IPS-NIHi7 (cell line): ENCODE data around the gene LCN6.

ENCODE experiments used
- DNase-seq: peaks from one replicate; pipeline ENCODE4 v3.0.0; 2012; ENCODE audit warnings: mixed read lengths; ENCODE audit errors: extremely low spot score

LCN6 gene

DNA sequence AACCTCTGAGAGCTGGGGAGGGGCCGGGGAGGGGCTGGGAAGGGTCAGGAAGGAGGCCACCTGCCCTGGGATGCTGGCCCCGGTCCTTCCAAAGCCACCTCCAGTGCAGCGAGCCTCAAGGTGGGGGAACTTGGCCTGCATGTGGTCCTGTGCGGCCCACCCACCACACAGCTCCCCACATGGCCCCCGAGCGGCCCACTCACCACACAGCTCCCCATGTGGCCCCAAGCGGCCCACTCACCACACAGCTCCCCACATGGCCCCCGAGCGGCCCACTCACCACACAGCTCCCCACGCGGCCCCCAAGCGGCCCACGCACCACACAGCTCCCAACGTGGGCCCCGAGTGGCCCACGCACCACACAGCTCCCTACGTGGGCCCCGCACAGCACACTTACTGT is 3.6 kb downstream of the LCN6 start:
- no peak for DNase-seq

DNA sequence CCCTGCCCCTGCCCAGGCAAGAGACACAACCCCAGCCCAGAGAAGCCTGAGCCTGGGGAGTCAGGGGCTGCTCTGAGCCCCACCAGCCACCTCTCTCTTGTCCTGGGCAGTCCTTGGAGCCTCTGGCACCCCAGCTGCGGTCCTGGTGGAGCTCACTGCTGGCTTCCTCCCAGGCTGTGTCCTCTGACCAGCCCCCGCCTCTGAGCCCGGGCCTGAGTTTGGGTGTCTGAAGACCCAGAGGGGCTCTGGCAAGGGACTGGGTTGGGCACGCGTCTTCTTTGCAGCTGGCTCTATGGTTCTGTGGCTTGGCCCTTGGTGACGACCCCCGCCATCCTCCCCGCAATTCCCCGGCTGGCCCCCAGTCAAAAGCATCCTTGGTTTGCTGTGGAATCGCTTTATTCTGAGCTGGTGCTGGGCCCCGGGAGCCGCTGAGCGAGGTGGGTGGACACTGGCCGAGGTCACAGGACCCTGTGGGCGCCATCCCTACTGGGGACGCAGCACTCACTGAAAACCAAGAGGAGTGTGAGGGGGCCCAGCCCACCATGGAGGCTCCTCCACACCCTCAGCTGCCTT is 4.6 kb downstream of the LCN6 start:
- DNase-seq, result no peak

DNA sequence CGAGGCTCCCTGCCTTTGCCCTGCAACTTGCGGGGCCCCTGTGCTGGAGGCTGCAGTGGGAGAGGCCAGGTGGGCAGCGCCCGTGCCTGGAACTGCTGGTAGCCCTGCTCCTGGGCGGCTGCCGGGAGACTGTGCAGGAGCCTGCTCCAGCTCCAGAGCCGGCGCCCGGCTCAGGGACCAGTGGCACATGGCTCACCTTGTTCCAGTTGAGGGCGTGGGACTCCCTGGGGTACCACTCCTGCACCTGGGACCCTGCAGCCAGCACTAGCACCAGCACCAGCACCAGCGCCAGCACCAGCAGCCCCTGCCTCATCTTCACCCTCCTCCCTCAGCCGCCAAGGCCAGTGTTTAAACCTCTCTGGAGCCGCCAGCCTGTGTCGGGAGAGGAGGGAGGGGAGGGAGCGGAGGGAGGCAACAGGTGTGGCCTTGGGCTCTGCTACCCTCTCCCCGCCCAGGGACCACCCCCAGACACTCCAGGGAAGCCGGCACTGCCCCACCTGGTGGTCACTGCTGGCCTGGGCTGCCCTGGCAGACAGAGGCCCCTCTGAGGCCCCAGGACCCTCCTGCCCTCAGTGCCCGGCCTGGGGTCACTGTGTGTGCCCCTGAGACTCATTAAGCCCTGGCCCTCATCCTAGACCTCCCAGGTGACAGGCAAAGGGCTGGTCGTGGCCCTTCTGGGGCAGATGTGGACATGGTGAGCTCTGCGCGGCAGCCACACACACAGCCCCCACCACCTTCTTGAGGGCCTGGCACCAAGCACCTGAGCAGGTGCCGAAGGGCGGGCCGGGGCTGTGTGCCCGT is 5.5 kb downstream of the LCN6 start, which contains the start of gene LCN10:
LCN10 (minus strand) TSS at position 350 of the 801 bp plus-strand sequence; CDS start at position 313, 37 bp downstream.
- DNase-seq, result peak; percentile 77

DNA sequence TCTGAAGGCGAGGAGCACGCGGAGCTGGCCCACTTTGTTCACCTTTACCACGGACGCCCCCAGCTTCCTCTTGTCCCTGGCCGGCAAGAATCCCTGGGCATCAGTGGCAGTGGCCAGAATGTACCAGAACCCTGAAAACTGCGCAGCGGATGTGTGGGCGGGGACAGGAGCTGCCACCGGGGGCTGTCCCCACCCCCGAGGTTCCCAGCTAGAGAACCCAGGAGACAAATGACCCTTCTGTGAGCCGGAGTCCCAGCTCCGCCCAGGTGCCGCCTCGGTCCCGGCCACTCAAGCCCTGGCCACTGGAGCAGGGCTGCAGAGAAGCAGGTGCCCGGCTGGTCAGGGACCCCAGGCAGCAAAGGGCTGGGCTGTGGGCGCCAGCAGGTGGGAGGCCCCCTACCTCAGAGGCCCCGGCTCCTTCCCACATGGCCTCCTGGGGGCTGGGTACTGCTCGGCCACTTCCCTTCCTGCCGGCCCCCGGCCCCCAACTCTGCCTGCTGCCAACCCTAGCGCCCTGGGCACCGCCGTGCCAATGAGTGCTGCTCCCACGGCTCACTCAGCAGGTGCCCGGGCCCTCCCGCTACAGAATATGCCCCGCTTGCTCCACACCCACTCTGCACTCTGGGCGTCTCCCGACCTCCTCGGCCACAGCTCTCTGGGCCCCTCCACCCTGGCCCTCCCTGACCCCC is 6.3 kb downstream of the LCN6 start:
- DNase-seq, result no peak

DNA sequence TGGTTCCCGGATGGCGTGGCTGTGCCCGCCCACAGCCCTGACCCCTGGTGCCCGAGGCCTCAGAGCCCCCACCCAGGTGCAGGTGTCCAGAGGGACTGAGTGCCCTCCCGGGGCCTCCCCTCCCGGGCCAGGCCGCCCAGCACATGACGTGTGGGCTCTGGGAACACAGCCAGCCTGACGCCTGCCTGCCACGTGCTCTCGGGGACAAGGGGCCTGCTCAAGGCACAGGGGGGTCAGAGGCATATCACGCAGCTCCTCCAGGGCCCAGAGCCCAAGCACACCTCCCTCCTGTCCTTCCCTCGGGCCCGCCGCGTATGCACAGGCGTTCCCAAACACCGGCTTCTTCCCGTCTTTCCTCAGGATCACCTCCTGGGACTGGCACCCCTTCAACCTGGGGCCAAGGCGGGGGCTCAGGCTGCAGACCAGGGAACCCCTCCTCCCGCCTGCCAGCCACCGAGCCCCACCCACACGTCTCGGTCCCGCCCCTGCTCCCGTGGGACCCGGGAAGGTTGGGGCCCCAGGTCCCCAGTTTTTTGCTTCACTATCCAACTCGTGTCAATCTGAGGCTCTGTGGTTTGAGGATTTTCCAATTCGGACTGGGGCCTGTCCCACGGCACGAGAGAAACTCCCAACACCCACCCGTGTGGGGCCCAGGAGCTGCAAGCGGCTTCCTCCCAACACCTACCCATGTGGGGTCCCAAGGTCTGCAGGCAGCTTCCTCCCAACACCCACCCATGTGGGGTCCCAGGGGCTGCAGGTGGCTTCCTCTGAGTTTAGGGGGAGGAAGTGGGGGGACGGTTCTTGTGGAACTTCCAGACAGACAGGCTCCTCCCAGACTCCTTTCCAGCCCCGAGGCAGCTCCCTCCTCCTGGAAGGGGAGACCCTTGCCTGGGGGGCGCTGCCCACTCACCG is 7.1 kb downstream of the LCN6 start:
- no peak for DNase-seq

DNA sequence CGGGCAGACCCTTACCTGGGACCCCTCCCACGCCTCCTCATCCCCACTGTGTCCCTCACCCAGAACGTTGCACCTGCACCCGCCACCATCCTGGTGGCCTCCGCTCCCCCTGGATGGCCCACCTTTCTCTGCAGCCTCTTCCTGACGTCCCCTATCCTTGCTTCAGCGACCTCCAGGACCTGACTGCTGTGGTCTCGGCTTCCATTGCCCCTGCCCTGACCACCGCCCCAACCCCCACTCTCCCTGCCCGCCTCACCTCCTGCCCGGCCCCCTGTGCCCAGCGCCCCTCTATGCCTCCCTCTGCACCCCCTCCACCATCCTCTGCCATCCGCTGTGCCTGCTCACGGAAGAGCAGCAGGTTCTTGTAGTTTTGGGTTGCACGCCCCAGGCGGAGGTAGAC is 7.8 kb downstream of the LCN6 start:
- no peak for DNase-seq

DNA sequence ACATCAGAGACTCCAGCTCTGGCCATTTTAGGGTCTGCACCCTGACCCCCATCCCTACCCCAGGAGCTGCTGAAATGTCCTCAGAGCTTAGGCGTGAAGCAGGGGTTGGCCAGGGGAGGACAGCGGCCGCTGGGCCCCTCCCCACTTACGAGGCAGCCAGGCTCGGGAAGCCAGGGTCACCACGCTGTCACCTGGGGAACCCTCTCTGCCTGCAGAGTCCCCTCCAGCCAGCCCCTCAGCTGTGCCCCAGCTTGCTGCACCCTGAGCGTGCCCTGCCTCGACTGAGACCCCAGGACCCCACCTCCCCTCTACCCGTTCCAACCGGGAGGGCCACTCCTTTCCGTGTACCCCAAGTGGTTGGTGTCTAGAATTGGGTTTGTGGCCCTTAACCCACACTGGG is 8.3 kb downstream of the LCN6 start:
- no peak for DNase-seq

DNA sequence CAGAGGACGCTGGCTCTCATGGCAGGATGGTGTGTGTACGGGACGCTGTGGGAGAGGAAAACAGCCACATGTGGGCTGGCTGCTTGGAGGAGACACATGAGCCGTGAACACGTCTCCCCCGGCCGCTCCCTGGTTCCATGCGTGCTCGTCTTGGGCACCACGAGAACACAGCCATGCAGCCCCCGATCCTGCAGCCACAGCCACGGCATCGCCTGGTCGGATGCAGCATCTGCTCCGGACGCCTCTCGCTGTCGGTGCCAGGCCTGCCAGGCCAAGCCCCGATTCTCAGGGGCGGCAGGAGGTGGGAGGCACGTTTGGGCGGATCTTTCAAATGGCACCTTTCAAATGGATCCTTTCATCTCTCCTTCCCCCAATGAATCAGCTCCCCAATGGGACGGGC is 8.8 kb downstream of the LCN6 start:
- no peak for DNase-seq

DNA sequence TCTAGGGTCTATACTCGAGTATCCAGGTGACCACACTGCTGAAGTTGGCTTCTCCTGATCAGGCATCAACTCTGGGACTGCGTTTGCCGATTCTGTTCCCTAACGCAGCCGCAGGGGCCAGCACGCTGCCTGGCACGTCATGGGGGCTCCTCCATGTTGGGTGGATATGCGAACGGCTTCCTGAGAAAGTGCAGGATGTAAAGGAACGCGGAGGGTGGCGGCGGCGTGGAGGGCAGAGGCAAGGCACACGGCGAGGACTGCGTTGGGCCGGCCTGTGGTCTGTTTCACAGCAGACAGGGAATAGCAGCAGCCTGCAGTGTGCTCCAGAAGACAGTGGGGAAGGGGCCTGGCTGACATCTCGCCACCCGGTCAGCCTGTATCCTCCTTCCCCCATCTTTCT is 9.4 kb downstream of the LCN6 start:
- no peak for DNase-seq

DNA sequence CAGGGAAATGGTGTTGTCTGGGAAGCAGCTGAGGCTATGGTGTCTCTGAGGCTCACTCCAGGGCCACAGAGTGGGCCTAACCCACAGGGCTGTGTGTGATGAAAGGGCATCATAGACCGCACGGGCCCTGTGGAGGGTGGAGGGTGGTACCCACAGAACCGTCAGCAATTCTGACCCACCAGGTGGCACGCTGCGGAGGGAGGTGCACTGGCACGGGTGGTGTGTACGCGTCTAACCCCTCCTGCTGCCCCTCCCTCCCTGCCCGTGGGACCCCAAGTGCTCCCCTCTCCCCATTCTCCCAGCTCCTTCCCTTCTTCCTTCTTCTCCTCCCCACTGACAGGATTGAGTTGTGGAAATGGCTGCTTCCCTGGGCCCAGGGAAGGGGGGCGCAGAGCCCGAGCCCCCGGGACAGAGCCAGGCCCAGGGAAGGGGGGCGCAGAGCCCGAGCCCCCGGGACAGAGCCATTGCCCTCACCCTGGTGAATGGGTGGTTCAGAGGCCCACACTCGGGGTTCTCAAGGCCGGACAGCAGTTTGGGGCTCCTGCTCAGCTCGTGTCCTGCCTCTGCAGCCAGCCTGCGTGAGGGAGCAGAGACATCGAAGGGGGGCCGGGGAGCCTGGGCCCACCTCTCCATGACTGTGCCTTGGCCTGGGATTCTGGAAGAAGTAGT is 12.4 kb downstream of the LCN6 start:
- DNase-seq, result no peak

DNA sequence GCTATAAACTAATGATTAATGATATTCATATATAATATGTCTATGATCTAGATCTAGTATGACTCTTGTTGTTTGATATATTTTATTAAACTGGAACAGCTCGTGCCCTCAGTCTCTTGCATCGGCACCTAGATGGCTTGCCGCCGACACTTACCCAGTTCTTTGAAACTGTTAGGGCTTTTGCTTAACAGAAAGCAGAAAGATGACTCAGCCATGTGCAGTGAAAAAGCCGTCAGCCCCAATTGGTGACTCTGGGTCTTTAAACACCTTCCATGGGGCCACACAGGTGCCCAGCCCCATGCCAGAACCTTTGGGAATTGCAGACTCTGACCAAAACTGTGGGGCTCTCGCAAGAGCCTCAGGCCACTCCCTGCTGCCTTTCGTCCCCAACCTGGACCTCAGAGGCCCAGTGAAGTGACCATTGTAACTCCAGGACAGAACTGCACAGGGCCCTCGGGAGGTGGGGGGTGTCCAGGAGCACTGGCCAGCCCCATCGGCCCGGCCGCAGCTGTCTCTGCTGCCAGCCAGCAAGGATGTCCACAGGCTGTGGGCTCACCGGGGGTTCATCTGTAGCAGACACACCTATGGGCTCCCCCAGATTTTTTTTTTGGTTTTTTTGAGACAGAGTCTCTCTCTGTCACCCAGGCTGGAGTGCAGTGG is 13.4 kb downstream of the LCN6 start:
- no peak for DNase-seq

DNA sequence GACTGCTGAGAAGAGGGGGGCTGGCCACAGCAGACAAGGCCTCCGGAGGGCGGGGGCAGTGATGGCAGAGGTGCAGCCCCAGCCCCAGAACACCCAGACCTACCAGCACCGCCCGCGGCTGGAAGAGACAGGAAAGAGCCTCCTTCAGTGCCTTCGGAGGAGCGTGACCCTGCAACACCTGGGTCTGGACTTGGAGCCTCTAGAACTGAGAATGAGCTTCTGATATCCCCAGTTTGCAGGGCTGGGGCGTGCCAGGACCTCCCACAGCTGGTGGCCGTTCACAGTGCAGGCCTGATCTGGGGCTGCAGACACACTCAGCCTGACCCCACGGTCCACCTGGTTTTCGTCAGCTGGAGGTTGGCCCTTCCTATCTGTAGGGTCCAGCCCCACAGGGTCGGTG is 14.7 kb downstream of the LCN6 start:
- DNase-seq, result no peak

DNA sequence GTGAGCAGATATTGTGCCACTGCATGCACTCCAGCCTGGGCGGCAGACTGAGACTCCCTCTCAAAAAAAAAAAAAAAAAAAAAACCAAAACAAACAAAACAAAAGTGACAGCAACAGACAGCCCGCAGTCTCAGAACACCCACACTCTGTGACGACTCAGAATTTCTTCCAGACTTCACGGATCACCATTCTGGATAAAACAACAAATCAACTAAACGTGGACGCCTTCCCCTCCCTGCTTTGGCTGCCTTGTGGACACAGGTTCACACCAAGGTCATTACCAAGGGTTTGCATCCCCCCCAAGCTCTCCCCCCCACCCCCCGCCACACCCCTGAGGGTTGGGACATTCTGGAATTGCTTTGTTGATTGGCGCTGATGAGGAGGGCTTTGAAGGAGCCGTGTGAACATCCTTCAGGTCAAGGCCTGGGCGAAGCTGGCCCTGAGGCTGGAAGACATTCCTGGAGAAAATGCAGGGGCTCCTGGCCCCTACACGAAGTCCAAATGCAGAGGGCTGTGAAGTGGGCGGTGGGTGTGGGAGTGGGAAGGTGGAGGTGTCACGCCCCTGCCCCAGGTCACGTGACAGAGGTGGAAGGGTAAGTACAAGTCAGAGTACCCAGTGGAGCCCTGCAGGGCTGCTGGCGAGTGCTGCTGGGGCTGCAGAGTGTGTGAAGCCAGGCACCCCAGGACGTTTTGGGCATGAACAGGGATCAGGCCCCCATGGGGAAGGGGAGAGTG is 15.7 kb downstream of the LCN6 start:
- DNase-seq, result no peak

DNA sequence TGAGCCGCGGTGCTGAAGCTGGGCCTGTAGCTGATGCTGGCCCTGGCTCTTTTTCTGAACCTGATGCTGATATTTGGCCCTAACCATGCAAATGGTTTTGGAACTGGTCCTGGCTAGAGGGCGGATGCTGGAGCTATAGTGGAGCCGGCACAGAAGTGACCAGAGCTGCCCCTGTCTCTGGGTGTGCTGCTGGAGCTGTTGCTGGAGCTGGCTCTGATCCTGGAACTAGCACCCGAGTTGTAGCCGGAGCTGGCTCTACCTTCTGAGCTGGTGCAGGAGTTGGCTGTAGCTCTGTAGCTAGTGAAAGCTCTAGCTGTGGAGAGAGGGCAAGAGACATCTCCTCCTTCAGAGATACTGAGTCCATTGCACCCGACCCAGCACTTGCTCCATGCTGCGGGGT is 18.4 kb downstream of the LCN6 start:
- DNase-seq, result no peak

DNA sequence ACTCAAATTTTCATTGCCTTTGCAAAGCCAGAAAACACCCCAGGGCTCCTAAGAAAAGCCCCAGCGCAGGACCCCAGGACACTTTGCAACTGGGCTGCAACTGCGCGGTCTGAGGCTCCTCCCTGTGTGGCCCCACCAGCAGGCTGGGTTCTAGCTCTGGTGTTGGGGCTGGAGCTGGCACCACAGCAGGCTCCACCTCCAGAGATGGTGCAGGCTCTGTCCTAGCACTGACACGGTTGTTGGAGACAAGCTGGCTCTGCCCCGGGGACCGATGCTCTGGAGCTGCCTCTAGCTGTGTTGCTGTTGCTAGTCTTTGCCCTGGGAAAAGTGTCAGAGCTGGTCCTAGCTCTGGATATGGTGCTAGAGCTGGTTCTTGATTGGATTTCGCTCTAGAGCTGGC is 19.2 kb downstream of the LCN6 start:
- no peak for DNase-seq

DNA sequence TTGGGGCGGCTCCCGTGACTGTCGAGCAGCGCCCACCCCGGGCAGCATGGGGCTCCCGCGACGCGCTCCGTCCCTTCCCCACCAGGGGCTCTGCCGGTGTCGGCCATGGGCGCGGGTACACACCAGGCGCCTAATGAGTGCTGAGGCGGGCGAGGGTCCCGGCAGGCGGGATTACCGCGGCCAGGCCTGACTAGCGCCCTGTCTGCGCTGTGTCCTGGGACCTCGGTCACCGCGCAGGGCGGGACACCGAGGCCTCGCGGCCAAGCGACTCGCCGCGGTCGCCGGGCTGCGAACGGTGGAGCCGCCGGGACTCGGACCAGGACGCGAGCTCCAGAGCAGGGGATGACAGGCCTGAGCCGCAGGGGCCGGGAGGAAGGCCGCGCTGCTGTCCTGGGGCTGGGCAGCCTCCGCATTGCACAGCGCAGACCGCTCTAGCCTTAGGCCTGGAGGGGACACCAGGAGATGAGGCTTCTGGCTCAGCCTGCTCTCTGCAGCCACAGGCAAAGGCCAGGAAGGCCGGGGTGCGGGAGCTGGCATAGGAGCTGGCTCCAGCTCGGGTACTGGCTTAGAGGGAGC is 19.7 kb downstream of the LCN6 start:
- peak; percentile 68 for DNase-seq

DNA sequence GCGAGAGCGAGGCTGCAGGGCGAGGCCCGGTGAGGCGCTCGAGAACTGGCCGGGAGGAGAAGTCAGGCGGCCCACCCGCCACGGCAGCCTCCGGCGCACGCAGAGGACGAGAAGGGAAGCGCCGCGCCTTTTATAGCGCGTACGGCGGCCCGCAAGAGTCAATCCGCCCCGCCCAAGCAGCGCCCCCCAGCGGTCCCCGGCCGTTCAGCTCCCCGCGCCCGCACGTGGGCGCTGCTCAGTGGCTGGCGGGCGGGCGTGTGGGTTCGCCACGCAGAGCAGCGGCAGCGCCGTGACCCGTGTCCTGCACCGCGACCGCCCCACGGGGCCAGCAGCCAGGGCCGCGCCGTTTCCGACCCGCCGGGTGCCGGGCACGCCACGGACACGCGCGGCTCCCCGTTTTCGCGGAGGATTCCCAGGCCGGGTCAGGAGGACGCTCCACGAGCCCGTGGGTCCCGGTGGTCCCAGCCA is 20.2 kb downstream of the LCN6 start:
- peak; percentile 89 for DNase-seq

DNA sequence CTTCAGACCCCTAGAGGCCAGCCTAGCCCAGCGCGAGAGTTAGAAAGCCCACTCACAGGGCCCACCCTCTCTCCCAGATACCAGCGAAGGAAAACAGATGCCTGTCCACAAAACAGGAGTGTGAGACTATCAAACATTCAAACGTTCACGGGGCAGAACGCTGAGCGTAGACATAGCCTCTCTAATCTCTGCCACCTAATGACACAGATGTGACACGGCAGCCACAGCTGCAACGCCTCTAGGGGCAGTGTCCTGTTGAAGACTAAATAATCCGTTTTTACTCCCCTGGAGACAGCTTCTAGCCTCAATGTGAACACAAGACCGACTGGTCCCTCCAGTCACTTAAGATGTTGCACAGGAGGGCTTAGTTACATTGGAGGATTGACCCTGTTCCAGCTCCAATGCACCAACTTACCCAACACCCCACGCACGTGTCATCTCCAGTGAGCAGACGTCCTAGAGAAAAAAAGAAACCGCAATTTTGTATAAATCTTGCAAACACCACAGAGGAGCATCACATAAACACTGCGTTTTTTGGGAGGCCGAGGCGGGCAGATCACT is 21.6 kb downstream of the LCN6 start:
- no peak for DNase-seq

DNA sequence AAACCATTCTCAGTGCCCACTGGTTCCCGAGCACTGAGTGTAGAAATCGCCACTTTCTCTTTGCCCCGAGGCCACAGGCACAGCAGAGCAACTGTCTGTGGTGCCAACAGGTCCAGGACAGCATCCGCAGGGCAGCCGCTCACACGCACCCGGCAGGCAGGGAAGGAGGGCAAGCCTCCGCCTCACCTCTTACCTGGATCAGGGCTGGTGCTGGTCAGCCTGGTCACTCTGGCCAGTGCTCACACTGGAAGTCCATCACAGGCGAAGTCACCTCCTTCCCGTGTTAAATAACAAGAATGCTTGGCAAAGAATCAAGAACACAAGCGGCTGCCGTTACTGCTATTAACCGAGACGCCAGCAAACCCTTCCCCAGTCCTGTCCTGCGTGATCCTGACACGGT is 22.2 kb downstream of the LCN6 start:
- DNase-seq, result no peak
